Suprapubic skin (tissue), 4 donors: Measurements from ENCODE around the gene LRRN4CL. TPM values are rescaled to one million over a fixed set of nuclear protein-coding genes. Genes with fewer than 3 reads are reported as not detected.

Experiments used
- DNase-seq, 2 donors: peaks; one replicate each; pipeline ENCODE4 v3.0.0-alpha.2; 2019; ENCODE audit warnings: low spot score in 2 of 2
- H3K27ac ChIP-seq: fragments of 200-600 bp; sonication (generic); one replicate; pipeline ENCODE4 v1.5.1; 2019
- H3K27me3 ChIP-seq: fragments of 200-600 bp; sonication (generic); one replicate; pipeline ENCODE4 v1.5.1; 2019
- H3K36me3 ChIP-seq: fragments of 200-600 bp; sonication (generic); one replicate; pipeline ENCODE4 v1.5.1; 2019
- H3K4me1 ChIP-seq: fragments of 200-600 bp; sonication (generic); one replicate; pipeline ENCODE4 v1.5.1; 2019
- H3K4me3 ChIP-seq: fragments of 200-600 bp; sonication (generic); one replicate; pipeline ENCODE4 v1.5.1; 2019; ENCODE audit warnings: mild to moderate bottlenecking
- H3K9me3 ChIP-seq: fragments of 200-600 bp; sonication (generic); one replicate; pipeline ENCODE4 v1.5.1; 2019
- CTCF ChIP-seq, 2 donors: fragments of 200-600 bp in 1 of 2; fragments of 450-650 bp in 1 of 2; sonication (generic) in 1 of 2; IDR thresholded peaks; one replicate each; pipeline ENCODE4 v1.5.1; 2016 to 2019; ENCODE audit warnings: antibody characterized with exemption in 2 of 2, mild to moderate bottlenecking in 1 of 2, moderate library complexity in 1 of 2
- EP300 ChIP-seq: sonication (generic); formaldehyde crosslinking; IDR thresholded peaks from one replicate; pipeline ENCODE4 v1.6.1; 2017; ENCODE audit warnings: antibody characterized with exemption
- POLR2A ChIP-seq, 2 donors: fragments of 450-650 bp; IDR thresholded peaks; one replicate each; pipeline ENCODE4 v1.6.1; 2017; ENCODE audit warnings: antibody characterized with exemption in 2 of 2, mild to moderate bottlenecking in 2 of 2, moderate library complexity in 2 of 2
- POLR2AphosphoS5 ChIP-seq, 3 donors: sonication (generic); formaldehyde crosslinking; IDR thresholded peaks; one replicate each; pipeline ENCODE4 v1.6.1; 2017; ENCODE audit warnings: antibody characterized with exemption in 3 of 3
- WGBS: methylation state at CpG from one replicate; pipeline ENCODE4 v1.1.5; 2018; 5-methylcytosine and 5-hydroxymethylcytosine counted together
- total RNA-seq, 4 donors: library from RNA; depleted of rRNA; stranded (reverse); fragments of >200 nt; gene quantifications; one replicate each; pipeline ENCODE4 v1.1.0, GENCODE V29; 2016

LRRN4CL gene
- total RNA-seq, 4 donors from 2014 or later, result 3.3 to 7.6 (median 5.9) TPM

DNA sequence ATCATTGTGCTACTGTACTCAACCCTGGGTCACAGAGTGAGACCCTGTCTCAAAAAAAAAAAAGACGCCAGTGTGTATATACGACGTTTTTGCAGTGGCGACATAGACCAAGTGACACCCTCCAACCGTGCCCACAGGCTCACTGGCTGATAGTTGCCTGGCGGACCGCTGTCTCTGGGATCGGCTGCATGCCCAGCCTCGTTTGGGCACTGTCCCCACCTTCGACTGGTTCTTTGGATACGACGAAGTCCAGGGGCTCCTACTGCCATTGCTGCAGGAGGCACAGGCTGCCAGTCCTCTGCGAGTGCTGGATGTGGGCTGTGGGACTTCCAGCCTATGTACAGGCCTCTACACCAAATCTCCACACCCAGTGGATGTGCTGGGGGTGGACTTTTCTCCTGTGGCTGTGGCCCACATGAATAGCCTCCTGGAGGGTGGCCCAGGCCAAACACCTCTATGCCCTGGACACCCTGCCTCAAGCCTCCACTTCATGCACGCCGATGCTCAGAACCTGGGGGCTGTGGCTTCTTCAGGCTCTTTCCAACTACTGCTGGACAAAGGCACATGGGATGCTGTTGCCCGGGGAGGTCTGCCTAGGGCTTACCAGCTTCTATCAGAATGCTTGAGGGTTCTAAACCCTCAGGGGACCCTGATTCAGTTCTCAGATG, 22.9 kb downstream of the LRRN4CL start:
- peaks cover 55% of the 10 kb centered on the region for H3K4me1 ChIP-seq
- 51% methylated on average over 8 of the region's 16 CpGs for WGBS
- H3K4me3 ChIP-seq, result peak overlapping the region; percentile 69

DNA sequence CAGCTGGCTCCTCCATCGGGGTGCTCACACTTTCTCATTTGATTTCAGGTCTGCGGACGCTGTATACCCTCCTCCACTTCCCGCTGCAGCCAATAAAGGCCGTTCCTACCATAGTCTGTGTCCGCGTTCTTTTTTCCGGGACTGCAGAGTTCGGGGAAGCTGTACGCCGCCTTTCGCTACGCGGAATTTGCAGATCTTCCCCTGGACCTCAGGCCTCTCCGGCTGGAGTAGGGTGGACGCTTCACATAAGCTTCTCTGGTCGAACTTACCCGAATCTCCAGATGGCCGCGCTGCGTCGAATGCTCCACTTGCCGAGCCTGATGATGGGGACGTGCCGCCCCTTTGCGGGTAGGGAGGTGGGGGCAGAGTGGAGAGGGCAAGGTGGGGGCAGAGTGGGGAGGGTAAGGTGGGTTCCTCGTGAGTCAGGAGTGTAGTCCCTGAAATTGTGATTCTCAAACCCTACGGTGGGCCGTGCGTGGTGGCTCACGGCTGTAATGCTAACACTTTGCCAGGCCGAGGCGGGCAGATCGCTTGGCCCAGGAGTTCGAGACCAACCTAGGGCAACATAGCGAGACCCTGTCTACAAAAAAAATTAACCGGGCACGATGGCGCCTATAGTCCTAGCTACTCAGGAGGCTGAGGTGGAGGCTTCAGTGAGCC, 23.6 kb downstream of the LRRN4CL start:
- Histone ChIP-seq H3K4me1 (peaks cover 51% of the 10 kb centered on the region), H3K27ac (peak overlapping the region; percentile 88), H3K9me3 (no peaks in the 10 kb centered on the region), H3K36me3 (peaks cover 20% of the 10 kb centered on the region), H3K27me3 (no peaks in the 10 kb centered on the region), H3K4me3 (peak overlapping the region; percentile 69)
- 7% methylated on average over 38 of the region's 39 CpGs for WGBS
- DNase-seq, result peak; percentile 84 to 85
- TF ChIP-seq POLR2AphosphoS5 (IDR thresholded peaks at IDR 0.05), result peak in 1 of 3 donors; percentile 0
- no peak for TF ChIP-seq CTCF (IDR thresholded peaks at IDR 0.05)

More for the DNA sequence above, 22.9 kb downstream of the LRRN4CL start:
- H3K9me3 ChIP-seq, result no peaks in the 10 kb centered on the region
- H3K27ac ChIP-seq, result peak overlapping the region; percentile 88
- no peaks in the 10 kb centered on the region for H3K27me3 ChIP-seq
- no peak for TF ChIP-seq EP300
- no peak for TF ChIP-seq POLR2A (IDR thresholded peaks at IDR 0.05)
- TF ChIP-seq POLR2AphosphoS5 (IDR thresholded peaks at IDR 0.05), result no peak
- TF ChIP-seq CTCF (IDR thresholded peaks at IDR 0.05), result no peak
- no peak for DNase-seq
- peaks cover 20% of the 10 kb centered on the region for H3K36me3 ChIP-seq

DNA sequence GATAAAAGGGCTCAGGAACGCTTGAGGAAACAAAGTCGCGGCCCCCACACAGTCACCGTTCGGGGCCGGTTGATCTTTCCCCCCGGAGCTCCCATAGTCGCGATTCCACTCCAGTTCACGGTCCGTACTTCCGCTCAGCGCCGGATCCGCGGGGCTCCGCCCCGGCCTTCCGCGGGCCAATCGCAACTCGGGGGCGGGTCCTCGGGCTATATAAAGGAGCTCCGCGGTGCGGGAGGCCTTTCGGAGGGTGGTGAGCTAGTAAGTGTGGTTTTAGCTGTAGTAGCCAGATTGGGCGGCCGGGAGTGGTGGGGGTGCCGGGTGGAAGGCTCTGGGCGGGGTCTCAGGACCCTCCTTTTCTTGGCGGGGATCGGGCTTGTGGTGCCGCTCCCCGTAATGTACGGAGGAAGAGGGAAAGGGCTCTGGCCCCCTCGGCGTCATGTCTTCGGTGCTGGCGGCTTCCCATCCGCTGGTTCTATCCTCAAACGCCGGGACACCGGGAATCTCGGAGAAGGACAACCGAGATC, 24.2 kb downstream of the LRRN4CL start, which contains the start of the genes C11orf98 and CSKMT:
Gene C11orf98, minus strand, starts transcription at position 136 of the 524 bp plus-strand sequence. Its CDS starts 41 bp downstream, at position 95.
Gene CSKMT, plus strand, starts transcription at position 238 of the 524 bp plus-strand sequence. CDS start 568 bp downstream, outside the sequence.
- Histone ChIP-seq H3K4me3 (peak within 1 kb of the TSS; percentile 69), H3K27ac (peak within 1 kb of the TSS; percentile 88), H3K27me3 (no peaks in the 10 kb centered on the region), H3K4me1 (peaks cover 45% of the 10 kb centered on the region), H3K9me3 (no peaks in the 10 kb centered on the region), H3K36me3 (peaks cover 20% of the 10 kb centered on the region)
- peak; percentile 96 to 98 for DNase-seq
- no CpG with 5 or more reads among the region's 47 CpGs for WGBS
- TF ChIP-seq EP300 (no peak), POLR2AphosphoS5 (IDR thresholded peaks at IDR 0.05) (peak; percentile 70 to 95 (median 91)), POLR2A (IDR thresholded peaks at IDR 0.05) (peak; percentile 93 to 98)

GRCh38 chr11:62664405-62665074, 24.8 kb downstream of the LRRN4CL start:
- Histone ChIP-seq H3K9me3 (no peaks in the 10 kb centered on the region), H3K27me3 (no peaks in the 10 kb centered on the region), H3K27ac (peak overlapping the region; percentile 88), H3K4me1 (peaks cover 39% of the 10 kb centered on the region), H3K36me3 (peaks cover 20% of the 10 kb centered on the region), H3K4me3 (peak overlapping the region; percentile 69)
- TF ChIP-seq POLR2A (IDR thresholded peaks at IDR 0.05), result no peak
- TF ChIP-seq CTCF (IDR thresholded peaks at IDR 0.05), result no peak
- 7% methylated on average over 18 of the region's 36 CpGs for WGBS
- no peak for DNase-seq

- WGBS, result 57% methylated on average over 5 of the region's 5 CpGs
- no peaks in the 10 kb centered on the region for H3K9me3 ChIP-seq
- no peak for DNase-seq
- H3K27ac ChIP-seq, result no peak overlapping the region
- no peak overlapping the region for H3K4me3 ChIP-seq
- peaks cover 12% of the 10 kb centered on the region for H3K4me1 ChIP-seq
- TF ChIP-seq EP300 (no peak), CTCF (IDR thresholded peaks at IDR 0.05) (no peak), POLR2A (IDR thresholded peaks at IDR 0.05) (no peak), POLR2AphosphoS5 (IDR thresholded peaks at IDR 0.05) (no peak)
- H3K27me3 ChIP-seq, result no peaks in the 10 kb centered on the region
- H3K36me3 ChIP-seq, result no peaks in the 10 kb centered on the region
Measured at GRCh38 chr11:62656796-62657429, 32.4 kb downstream of the LRRN4CL start.
